Transverse colon (tissue), 1 donor: ENCODE data around the gene SCAMP3.
"Not testable (repeated sequence)": the region's sequence is repeated elsewhere in the genome, so short reads cannot be mapped to it uniquely, and the experiment has no call there.

Experiments used
- EP300 ChIP-seq: sonication (generic); formaldehyde crosslinking; IDR thresholded peaks from one replicate; pipeline ENCODE4 v1.6.1; 2017; ENCODE audit warnings: antibody characterized with exemption, low read depth
- POLR2A ChIP-seq: fragments of 450-650 bp; IDR thresholded peaks from one replicate; pipeline ENCODE4 v1.6.1; 2016; ENCODE audit warnings: antibody characterized with exemption, mild to moderate bottlenecking, moderate library complexity

DNA sequence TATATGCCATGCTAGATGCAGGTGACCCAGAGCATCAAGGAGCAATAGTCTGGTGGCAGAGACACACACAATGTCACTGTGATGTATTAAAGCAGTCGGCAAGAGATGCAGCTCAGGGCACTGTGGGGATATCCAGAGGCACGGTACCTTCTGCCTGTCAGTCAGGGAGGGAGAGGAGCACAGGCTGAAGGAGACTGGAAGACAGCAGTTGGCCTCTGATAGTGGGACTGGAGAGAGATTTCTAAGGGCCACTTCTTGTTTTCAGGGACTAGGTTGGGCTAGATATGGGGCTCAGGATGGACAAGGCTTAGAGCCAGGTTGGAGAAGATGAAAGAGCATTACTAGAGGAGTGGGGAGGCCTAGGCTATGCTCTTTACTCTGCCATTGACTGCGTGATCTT, 30.9 kb downstream of the SCAMP3 start:
- not testable (repeated sequence) for TF ChIP-seq EP300, POLR2A
